Stomach (tissue), 4 donors: ENCODE data around the gene DAND5.

Experiments used
- POLR2A ChIP-seq, 4 donors: fragments of 450-650 bp; IDR thresholded peaks; one replicate each; pipeline ENCODE4 v1.6.1; 2016; ENCODE audit warnings: antibody characterized with exemption in 4 of 4, control low read depth in 2 of 4, mild to moderate bottlenecking in 1 of 4, moderate library complexity in 1 of 4
- POLR2AphosphoS5 ChIP-seq, 3 donors: sonication (generic); formaldehyde crosslinking; IDR thresholded peaks; one replicate each; pipeline ENCODE4 v1.6.1; 2016; ENCODE audit warnings: antibody characterized with exemption in 3 of 3
- TF ChIP-seq, protein P1 (sequence below), 7 experiments: fragments of 450-650 bp in 4 of 7; fragments of 200-600 bp in 3 of 7; sonication (generic) in 3 of 7; IDR thresholded peaks; one replicate each; pipeline ENCODE4 v1.5.1; 2016 to 2019; ENCODE audit warnings: antibody characterized with exemption in 7 of 7, control low read depth in 2 of 7, mild to moderate bottlenecking in 1 of 7

DNA sequence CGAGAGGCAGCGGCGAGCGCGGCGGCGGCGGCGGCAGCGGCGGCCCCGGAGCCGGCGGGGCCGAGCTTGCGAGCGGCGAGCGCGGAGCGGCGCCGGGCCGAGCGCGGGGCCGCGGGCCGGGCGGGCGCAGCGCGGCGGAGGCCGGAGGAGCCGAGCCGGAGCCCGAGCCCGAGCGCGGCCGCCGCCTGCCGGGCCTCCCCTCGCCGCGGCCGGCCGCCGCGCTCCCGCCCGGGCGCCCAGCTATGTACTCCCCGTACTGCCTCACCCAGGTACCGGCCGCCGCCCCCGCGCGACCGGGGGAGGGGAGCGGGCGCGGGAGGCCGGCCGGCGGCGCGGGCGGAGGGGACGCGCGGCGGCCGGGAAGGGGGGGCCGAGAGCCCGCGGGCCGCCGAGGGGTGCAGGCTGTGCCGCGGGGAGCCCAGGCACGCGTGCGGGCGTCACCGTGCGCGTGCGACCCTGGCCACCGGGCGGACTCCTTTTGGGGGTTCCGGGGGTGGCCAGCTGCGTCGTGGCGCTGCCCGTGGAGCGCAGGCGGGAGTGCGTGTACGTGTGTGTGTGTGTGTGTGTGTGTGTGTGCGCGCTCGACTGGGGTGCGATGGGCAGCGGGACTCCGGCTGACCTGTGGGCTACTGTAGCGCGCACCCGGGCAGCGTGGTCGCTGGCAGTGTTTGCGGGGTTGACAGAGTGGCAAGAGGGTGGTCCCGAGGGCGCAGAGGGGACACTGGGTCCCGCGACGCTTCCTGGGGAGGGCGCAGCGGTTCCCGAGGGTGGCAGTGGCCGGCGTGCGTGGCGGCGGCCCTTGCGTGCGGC lies 26.4 kb downstream of the DAND5 start:
- TF ChIP-seq, protein P1, sequence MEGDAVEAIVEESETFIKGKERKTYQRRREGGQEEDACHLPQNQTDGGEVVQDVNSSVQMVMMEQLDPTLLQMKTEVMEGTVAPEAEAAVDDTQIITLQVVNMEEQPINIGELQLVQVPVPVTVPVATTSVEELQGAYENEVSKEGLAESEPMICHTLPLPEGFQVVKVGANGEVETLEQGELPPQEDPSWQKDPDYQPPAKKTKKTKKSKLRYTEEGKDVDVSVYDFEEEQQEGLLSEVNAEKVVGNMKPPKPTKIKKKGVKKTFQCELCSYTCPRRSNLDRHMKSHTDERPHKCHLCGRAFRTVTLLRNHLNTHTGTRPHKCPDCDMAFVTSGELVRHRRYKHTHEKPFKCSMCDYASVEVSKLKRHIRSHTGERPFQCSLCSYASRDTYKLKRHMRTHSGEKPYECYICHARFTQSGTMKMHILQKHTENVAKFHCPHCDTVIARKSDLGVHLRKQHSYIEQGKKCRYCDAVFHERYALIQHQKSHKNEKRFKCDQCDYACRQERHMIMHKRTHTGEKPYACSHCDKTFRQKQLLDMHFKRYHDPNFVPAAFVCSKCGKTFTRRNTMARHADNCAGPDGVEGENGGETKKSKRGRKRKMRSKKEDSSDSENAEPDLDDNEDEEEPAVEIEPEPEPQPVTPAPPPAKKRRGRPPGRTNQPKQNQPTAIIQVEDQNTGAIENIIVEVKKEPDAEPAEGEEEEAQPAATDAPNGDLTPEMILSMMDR (IDR thresholded peaks at IDR 0.05), result no peak
- TF ChIP-seq POLR2A (IDR thresholded peaks at IDR 0.05), result no peak
- no peak for TF ChIP-seq POLR2AphosphoS5 (IDR thresholded peaks at IDR 0.05)
